Activated naive CD4-positive, alpha-beta T cell treated with Interleukin-2 at 50 U/mL for 16 hours (primary cell): ENCODE measurements around the gene TMPRSS12.
"Not testable (repeated sequence)": the region's sequence is repeated elsewhere in the genome, so short reads cannot be mapped to it uniquely, and the experiment has no call there.

Experiments used
- DNase-seq: peaks from one replicate; pipeline ENCODE4 v3.0.0-alpha.2; 2020

The TMPRSS12 gene

DNA sequence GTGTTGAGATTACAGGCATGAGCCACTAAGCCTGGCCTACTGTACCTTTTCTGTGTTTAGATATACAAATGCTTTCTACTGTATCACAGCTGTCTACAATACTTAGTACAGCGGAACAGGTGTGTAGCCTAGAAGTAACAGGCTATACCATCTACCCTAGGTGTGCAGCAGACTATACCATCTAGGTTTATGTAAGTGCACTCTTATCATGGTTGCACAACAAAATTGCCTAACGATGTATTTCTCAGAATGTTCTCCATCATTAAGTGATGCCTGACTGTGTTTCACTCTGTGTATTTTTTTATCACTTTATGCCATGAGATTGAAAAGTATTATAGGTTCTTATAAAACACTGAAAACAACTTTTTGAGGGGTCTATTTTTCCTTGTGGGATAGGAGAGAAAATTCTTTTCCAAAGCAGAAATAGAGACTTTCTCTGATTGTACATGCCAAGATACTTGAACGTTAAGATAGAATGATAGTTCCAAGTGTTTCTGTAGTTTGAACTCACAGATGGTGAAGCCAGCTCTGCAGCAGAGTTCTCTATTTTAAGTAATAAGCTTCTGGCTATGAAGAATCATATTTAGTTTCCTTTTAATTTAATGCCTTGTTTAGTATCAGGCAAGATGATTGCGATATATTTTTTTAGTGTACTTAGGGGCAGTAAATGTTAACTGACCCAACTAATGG lies 17.0 kb downstream of the TMPRSS12 start:
- DNase-seq, result no peak

GRCh38 chr12:50862316-50862715 lies 19.6 kb downstream of the TMPRSS12 start:
- DNase-seq, result no peak

- no peak for DNase-seq
Measured at GRCh38 chr12:50865266-50865665, 22.5 kb downstream of the TMPRSS12 start.

- not testable (repeated sequence) for DNase-seq
Measured at GRCh38 chr12:50868881-50869280, 26.2 kb downstream of the TMPRSS12 start.

- no peak for DNase-seq
Measured at GRCh38 chr12:50882563-50882962, 39.8 kb downstream of the TMPRSS12 start.

DNA sequence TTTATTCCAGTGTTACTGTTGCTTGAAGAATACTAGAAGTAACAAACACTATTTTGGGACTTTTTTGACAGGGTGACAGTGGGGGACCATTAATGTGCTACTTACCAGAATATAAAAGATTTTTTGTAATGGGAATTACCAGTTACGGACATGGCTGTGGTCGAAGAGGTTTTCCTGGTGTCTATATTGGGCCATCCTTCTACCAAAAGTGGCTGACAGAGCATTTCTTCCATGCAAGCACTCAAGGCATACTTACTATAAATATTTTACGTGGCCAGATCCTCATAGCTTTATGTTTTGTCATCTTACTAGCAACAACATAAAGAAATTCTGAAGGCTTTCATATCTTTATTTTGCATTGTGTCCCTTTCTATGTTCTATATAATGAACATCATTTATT lies 44.5 kb downstream of the TMPRSS12 start:
- no peak for DNase-seq

- no peak for DNase-seq
Measured at GRCh38 chr12:50888666-50889065, 45.9 kb downstream of the TMPRSS12 start.

DNA sequence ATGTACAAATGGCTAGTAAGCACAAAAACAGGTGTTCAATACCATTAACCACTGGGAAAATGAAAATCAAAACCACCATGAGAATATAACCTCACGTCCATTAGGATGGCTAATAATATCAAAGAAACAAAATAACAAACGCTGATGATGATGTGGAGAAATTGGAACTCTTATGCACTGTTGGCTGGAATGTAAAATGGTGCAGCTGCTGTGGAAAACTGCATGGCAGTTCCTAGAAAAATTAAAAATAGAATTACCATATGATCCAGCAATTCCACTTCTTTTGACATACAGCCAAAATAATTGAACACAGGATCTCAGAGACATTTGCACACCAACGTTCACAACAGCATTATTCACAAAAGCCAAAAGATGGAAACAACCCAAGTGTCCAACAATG lies 51.5 kb downstream of the TMPRSS12 start:
- DNase-seq, result no peak

DNA sequence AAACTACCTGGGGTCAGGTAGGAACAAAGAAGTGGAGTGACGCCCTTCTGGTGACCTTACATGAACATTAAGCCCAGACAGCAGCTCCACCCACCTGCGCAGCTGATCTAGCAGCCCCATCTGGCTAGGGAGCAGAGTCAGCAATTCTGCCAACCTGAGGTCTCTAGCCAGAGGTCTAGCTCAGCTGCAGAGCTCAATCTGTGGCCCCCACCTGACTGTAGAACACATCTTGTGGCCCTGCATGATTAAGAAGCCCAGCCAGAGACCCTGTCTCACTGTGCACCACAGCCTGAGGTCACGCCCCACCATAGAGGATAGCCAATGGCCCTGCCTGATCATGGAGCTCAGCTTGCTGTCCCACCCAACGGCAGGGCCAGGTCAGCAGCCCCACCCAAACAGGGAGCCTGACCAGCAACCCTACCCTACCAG lies 59.0 kb downstream of the TMPRSS12 start:
- DNase-seq, result no peak

DNA sequence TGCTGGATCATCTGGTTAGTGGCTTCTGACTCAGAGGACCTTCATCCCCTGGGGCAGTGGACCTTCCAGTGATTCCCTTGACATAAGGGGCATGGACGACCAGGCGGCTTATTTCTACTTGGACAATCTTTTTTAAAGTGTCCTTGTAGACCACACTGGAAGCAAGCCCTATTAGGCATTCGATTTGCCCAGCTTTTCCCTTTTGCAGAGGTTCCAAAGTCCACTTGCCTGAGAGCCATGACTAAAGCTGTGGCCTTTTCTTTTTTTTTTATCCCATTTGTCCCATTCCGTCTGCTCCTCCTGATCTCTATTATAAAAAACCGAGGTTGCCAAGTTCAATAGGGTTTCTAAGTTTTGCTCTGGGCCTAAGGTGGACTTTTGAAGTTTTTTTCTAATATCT lies 65.8 kb downstream of the TMPRSS12 start:
- not testable (repeated sequence) for DNase-seq

DNA sequence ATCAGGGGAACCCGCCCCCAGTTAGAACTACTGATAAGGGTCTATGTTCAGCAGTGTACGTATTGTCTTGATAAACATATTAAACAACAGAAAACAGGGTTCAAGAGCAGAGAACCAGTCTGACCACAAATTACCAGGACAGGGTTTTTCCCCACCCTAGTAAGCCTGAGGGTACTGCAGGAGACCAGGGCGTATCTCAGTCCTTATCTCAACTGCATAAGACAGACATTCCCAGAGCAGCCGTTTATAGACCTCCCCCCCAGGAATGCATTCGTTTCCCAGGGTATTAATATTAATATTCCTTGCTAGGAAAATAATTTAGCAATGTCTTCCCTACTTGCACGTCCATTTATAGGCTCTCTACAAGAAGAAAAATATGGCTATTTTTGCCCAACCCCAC lies 69.6 kb downstream of the TMPRSS12 start:
- not testable (repeated sequence) for DNase-seq

- DNase-seq, result no peak
Measured at GRCh38 chr12:50913224-50913623, 70.5 kb downstream of the TMPRSS12 start.

- DNase-seq, result no peak
Measured at GRCh38 chr12:50914872-50915484, 72.3 kb downstream of the TMPRSS12 start.

GRCh38 chr12:50916292-50916691 lies 73.6 kb downstream of the TMPRSS12 start:
- DNase-seq, result no peak

- DNase-seq, result no peak
Measured at GRCh38 chr12:50918584-50919316, 76.0 kb downstream of the TMPRSS12 start.

DNA sequence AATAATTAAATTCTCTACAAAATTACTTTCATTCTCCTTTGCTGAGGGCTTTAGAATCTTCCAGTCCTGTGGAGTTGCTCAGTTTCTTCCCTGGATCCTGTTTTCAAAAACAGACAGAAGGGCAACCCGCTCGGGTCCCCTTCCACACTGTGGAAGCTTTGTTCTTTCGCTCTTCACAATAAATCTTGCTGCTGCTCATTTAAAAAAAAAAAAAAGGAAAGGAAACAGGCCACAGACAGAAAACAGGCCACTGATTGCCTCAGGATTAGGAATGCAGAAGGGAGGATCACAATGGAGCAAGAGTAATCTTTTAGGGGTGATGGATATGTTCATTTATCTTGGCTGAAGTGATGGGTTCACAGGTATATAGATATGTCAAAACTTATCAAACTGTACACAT lies 80.1 kb downstream of the TMPRSS12 start:
- DNase-seq, result no peak

GRCh38 chr12:50923361-50924130 lies 80.8 kb downstream of the TMPRSS12 start:
- DNase-seq, result no peak

DNA sequence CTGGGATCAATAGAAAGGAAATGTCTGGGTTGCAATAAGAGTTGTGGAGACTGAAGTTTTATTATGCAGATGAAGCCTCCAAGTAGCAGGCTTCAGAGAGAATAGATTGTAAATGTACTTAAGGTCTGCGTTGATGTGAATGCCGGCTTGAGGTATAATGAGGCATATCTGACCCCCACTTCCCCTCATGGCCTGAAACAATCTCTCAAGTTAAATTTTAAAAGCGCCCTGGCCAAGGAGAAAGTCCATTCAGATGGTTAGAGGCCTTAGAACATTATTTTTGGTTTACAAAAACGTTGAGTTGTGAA lies 81.4 kb downstream of the TMPRSS12 start:
- DNase-seq, result no peak

GRCh38 chr12:50924439-50925341 lies 82.0 kb downstream of the TMPRSS12 start:
- DNase-seq, result no peak

DNA sequence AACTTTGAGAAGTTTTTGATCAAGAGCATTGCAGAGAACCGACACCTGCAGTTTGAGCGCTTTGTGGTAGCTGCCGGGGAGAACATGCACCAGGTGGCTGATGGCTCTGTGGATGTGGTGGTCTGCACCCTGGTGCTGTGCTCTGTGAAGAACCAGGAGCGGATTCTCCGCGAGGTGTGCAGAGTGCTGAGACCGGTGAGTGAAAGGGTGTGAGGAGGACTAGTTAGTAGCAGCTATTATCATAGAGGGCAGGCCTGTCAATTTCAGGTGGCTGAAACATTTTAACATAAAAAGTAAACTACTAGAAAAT lies 82.6 kb downstream of the TMPRSS12 start:
- no peak for DNase-seq

GRCh38 chr12:50925920-50926319 lies 83.2 kb downstream of the TMPRSS12 start:
- DNase-seq, result no peak

- no peak for DNase-seq
Measured at GRCh38 chr12:50926415-50926814, 83.7 kb downstream of the TMPRSS12 start.

GRCh38 chr12:50926932-50927331 lies 84.2 kb downstream of the TMPRSS12 start:
- not testable (repeated sequence) for DNase-seq
